Activated naive CD8-positive, alpha-beta T cell treated with anti-CD3 and anti-CD28 coated beads, Interleukin-2, amount 10 ng/mL, durations not matched to agents 7 days and 5 days (primary cell): ENCODE measurements around the gene FGB. TPM values are rescaled to one million over a fixed set of nuclear protein-coding genes. Genes with fewer than 3 reads are reported as not detected.
"Not testable (repeated sequence)": the region's sequence is repeated elsewhere in the genome, so short reads cannot be mapped to it uniquely, and the experiment has no call there.

ENCODE experiments used
- ATAC-seq: fragments of 150-1000 bp; cut with Tn5 transposase; one replicate; pipeline ENCODE4 v1.10.0; 2021; ENCODE audit warnings: low read depth, moderate library complexity
- POLR2A ChIA-PET: fragments of 350-600 bp; sonication (Branson Sonifier 250); formaldehyde crosslinking; loops from one replicate; lab custom pipeline; 2021; ENCODE audit warnings: antibody characterized with exemption; lab: Charles Lee
- DNase-seq: peaks from one replicate; pipeline ENCODE4 v3.0.0; 2021
- H3K27ac Mint-ChIP-seq: one replicate; pipeline ENCODE4 v1.8.0; 2022; ENCODE audit warnings: mild to moderate bottlenecking, mixed read lengths
- H3K27me3 Mint-ChIP-seq: one replicate; pipeline ENCODE4 v1.8.0; 2022; ENCODE audit warnings: mild to moderate bottlenecking, moderate library complexity, mixed read lengths
- H3K36me3 Mint-ChIP-seq: one replicate; pipeline ENCODE4 v1.8.0; 2021; ENCODE audit warnings: mild to moderate bottlenecking, mixed read lengths
- H3K4me1 Mint-ChIP-seq: one replicate; pipeline ENCODE4 v1.8.0; 2021; ENCODE audit warnings: mixed read lengths
- H3K4me3 Mint-ChIP-seq: one replicate; pipeline ENCODE4 v1.8.0; 2022; ENCODE audit warnings: mild to moderate bottlenecking, moderate library complexity, mixed read lengths
- H3K9me3 Mint-ChIP-seq: one replicate; pipeline ENCODE4 v1.8.0; 2021; ENCODE audit warnings: mixed read lengths
- total RNA-seq, 2 experiments: library from RNA; stranded (reverse); gene quantifications; one replicate each; pipeline ENCODE4 v1.2.3, GENCODE V29; 2021

FGB gene
- total RNA-seq, 2 experiments from 2014 or later, result not detected

DNA sequence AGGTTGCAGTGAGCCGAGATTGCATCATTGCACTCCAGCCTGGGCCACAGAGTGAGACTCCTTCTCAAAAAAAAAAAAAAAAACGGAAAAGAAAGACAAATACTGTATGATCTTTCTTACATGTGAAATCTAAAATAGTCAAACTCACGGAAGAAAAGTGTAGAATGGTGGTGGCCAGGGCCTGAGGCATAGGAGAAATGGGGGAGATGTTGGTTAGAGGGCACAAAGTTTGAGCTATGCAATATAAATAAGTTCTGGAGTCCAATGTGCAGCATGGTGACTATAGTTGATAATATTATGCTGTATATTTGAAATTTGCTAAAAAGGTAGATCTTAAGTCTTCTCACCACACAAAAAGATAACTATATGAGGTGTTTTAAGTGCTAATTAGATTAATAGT is 29.1 kb downstream of the FGB start:
- H3K4me3 Mint-ChIP-seq, result no peak overlapping the region
- H3K36me3 Mint-ChIP-seq, result no peaks in the 10 kb centered on the region
- H3K27me3 Mint-ChIP-seq, result peaks cover 20% of the 10 kb centered on the region
- DNase-seq (no peak), ATAC-seq (no peak)
- H3K9me3 Mint-ChIP-seq, result no peaks in the 10 kb centered on the region
- H3K4me1 Mint-ChIP-seq, result no peaks in the 10 kb centered on the region
- no peak overlapping the region for H3K27ac Mint-ChIP-seq
- POLR2A ChIA-PET, result no interaction called here

DNA sequence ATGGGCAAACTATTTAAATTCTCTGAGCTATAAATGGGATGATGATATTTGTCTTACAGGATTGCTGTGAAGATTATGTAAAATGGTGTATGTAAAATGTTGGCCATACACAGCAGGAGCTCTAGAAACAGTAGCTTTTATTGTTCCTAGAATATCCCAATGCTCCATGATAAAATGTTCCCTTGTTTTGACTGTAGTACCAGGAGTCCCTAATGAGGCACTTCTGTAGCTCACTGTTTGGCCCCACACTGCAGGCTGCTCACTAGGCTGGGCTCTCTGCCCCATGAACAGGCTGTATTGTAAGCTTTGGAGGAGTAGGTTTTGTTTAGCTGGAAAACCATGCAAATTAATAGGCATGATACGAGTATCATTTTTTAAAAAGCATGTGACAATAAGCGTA is 31.1 kb downstream of the FGB start:
- H3K27ac Mint-ChIP-seq, result no peak overlapping the region
- no peaks in the 10 kb centered on the region for H3K4me1 Mint-ChIP-seq
- peaks cover 18% of the 10 kb centered on the region for H3K27me3 Mint-ChIP-seq
- DNase-seq (no peak), ATAC-seq (no peak)
- POLR2A ChIA-PET, result no interaction called here
- no peaks in the 10 kb centered on the region for H3K36me3 Mint-ChIP-seq
- H3K4me3 Mint-ChIP-seq, result no peak overlapping the region
- no peaks in the 10 kb centered on the region for H3K9me3 Mint-ChIP-seq

DNA sequence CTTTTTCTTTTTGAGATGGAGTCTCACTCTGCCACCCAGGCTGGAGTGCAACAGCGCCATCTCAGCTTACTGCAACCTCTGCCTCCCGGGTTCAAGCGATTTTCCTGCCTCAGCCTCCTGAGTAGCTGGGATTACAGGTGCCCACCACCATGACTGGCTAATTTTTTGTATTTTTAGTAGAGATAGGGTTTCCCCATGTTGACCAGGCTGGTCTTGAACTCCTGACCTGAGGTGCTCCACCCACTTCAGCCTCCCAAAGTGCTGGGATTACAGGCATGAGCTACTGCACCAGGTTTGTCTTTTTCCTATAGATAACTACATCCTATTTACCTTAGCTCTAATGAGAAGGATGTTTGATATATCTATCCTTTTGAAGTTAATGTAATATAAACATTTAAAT is 31.5 kb downstream of the FGB start:
- peaks cover 16% of the 10 kb centered on the region for H3K27me3 Mint-ChIP-seq
- H3K4me1 Mint-ChIP-seq, H3K9me3 Mint-ChIP-seq, POLR2A ChIA-PET, ATAC-seq, DNase-seq, H3K36me3 Mint-ChIP-seq, H3K27ac Mint-ChIP-seq, H3K4me3 Mint-ChIP-seq: not testable (repeated sequence)

- Mint-ChIP-seq H3K4me1 (no peaks in the 10 kb centered on the region), H3K9me3 (no peaks in the 10 kb centered on the region), H3K27ac (no peak overlapping the region), H3K36me3 (no peaks in the 10 kb centered on the region), H3K27me3 (peaks cover 21% of the 10 kb centered on the region), H3K4me3 (no peak overlapping the region)
- DNase-seq, result no peak
- ATAC-seq, result no peak
- POLR2A ChIA-PET, result no interaction called here
Measured at GRCh38 chr4:154595807-154596206, 33.0 kb downstream of the FGB start.

- H3K4me1 Mint-ChIP-seq, DNase-seq, H3K9me3 Mint-ChIP-seq, H3K4me3 Mint-ChIP-seq, POLR2A ChIA-PET, H3K27ac Mint-ChIP-seq, H3K36me3 Mint-ChIP-seq, ATAC-seq: not testable (repeated sequence)
- peaks cover 21% of the 10 kb centered on the region for H3K27me3 Mint-ChIP-seq
Measured at GRCh38 chr4:154597281-154597680, 34.5 kb downstream of the FGB start.

DNA sequence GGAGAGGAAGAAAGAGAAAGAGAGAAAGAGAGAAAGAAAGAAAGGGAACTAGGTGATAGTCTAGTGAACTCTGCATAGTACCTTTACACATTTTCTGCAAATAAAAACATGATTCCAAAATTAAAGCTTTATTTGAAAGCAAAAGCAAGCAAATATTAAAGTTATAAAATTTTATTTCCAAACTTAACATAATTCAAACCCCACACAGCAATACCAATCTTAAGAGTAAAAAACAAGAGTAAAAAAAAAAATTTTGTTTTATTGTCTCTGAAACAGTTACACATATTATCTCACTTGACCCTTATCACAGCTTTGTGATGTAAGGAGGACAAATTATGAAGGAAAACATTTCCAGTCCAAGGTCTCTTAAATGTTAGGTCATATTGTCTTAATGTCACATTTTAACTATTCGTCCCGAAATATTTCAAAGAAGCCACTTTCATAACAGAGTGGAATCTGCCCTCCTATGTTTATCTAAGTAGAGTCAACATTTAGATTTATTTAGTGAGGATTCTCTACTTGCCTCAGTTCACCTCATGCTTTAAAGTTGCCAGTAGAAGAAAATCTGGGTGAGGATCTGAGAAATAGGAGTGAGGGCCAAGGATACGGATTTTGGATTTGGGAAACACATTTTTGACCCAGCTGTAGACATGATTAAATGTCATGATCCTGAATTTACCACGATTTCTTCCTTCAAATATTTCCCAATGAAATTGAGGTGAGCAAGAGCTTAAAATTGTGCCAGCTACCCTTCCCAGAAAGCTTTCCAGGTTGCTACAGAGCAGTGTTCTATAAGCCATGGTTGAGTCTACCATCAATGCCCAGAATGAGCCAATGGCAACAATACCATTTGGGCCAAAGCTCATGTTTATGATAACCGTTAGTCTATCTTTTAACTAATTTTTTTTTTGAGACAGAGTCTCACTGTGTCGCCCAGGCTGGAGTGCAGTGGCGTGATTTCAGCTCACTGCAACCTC is 35.3 kb downstream of the FGB start:
- ATAC-seq (no peak), DNase-seq (no peak)
- H3K36me3 Mint-ChIP-seq, result no peaks in the 10 kb centered on the region
- H3K4me3 Mint-ChIP-seq, result no peak overlapping the region
- H3K9me3 Mint-ChIP-seq, result no peaks in the 10 kb centered on the region
- no peak overlapping the region for H3K27ac Mint-ChIP-seq
- POLR2A ChIA-PET, result no interaction called here
- H3K4me1 Mint-ChIP-seq, result no peaks in the 10 kb centered on the region
- peaks cover 21% of the 10 kb centered on the region for H3K27me3 Mint-ChIP-seq

DNA sequence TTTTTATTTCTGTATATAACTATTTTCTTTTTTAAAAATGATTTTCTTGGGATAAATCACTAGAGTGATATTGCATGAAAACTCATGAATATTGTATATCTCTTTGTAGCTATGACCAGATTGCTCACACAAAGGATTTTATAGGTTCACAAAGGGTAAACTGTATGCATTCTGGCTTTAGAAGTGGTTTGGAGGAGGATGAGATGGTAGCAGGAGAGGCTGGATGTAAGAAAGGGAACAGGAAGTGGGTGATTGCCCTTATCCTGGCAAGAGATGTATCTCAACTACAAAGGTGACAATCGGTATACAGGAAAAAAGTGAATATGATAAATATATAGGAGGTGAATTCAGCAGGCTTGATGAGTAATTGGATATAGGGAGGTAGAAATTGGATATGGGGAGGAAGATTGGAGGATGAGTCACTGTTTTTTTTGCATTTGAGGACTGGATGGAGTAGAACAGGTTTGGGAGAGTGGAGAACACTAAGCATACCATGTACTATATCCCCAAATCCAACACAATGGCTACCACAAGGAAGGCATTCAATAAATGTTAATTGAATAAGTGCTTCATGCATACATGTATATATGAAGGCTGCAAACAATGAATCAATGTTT is 39.7 kb downstream of the FGB start:
- POLR2A ChIA-PET, result no interaction called here
- ATAC-seq, result no peak

GRCh38 chr4:154603033-154603943 is 40.5 kb downstream of the FGB start:
- no peaks in the 10 kb centered on the region for H3K4me1 Mint-ChIP-seq
- ATAC-seq (no peak), DNase-seq (no peak)
- no peaks in the 10 kb centered on the region for H3K9me3 Mint-ChIP-seq
- no peaks in the 10 kb centered on the region for H3K36me3 Mint-ChIP-seq
- H3K27ac Mint-ChIP-seq, result no peak overlapping the region
- H3K27me3 Mint-ChIP-seq, result peaks cover 19% of the 10 kb centered on the region
- no peak overlapping the region for H3K4me3 Mint-ChIP-seq
- POLR2A ChIA-PET, result no interaction called here

More for the DNA sequence above, 39.7 kb downstream of the FGB start:
- DNase-seq, result no peak
- Mint-ChIP-seq H3K9me3 (no peaks in the 10 kb centered on the region), H3K4me1 (no peaks in the 10 kb centered on the region), H3K27ac (no peak overlapping the region), H3K4me3 (no peak overlapping the region), H3K27me3 (peaks cover 21% of the 10 kb centered on the region), H3K36me3 (no peaks in the 10 kb centered on the region)

- DNase-seq (no peak), ATAC-seq (no peak)
- Mint-ChIP-seq H3K27ac (no peak overlapping the region), H3K4me1 (no peaks in the 10 kb centered on the region), H3K27me3 (peaks cover 20% of the 10 kb centered on the region), H3K4me3 (no peak overlapping the region), H3K9me3 (no peaks in the 10 kb centered on the region), H3K36me3 (no peaks in the 10 kb centered on the region)
- POLR2A ChIA-PET, result no interaction called here
Measured at GRCh38 chr4:154604696-154605200, 41.9 kb downstream of the FGB start.

DNA sequence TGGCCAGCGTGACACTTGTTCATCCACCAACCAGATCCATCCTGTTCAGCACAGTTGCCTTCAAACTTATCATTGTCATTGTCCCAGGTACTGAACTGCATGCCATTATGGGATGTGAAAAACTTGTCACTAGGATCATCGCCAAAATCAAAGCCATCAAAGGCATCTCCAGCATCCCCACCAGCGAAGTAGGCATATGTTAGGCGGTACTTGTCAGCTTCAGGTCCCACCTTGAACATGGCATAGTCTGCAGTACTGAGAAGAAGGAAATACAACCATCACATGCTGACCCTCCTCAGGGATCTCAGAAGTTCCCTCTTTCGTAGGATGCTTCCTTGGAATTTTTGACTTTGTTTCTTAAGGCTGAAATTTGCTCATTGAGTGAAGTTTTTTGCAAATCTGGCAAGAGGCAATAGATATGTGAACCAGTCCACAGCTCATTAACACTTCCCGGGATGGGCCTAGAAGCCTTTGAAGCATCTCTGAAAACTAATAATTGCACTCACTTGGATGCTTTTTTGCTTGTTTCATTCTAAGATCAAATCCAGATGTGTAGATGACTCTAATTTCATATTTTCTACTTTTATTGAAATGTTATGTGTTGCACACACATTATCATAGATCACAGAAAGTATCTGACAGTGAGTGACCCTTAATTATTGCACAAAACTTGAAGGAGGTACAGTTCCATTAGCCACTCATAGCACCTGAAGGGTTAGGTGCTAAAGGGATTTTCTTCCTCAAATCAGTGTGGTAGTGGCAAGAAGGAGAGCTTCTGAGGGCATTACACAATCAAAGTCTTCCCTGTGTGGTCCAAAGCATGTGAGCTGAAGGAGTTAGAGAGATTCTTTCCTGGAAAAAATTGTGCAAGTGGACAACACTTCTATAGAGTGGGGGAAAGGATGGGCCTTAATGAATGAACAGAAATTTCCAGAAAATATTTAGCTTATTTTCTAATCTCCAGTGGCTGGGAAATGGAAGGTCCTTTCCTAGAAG is 44.2 kb downstream of the FGB start:
- Mint-ChIP-seq H3K27ac (no peak overlapping the region), H3K9me3 (no peaks in the 10 kb centered on the region), H3K36me3 (no peaks in the 10 kb centered on the region), H3K4me3 (no peak overlapping the region), H3K27me3 (peaks cover 22% of the 10 kb centered on the region), H3K4me1 (no peaks in the 10 kb centered on the region)
- ATAC-seq (no peak), DNase-seq (no peak)
- POLR2A ChIA-PET, result no interaction called here

GRCh38 chr4:154608361-154609252 is 45.8 kb downstream of the FGB start:
- no peaks in the 10 kb centered on the region for H3K4me1 Mint-ChIP-seq
- ATAC-seq (no peak), DNase-seq (no peak)
- POLR2A ChIA-PET, result no interaction called here
- no peak overlapping the region for H3K27ac Mint-ChIP-seq
- no peak overlapping the region for H3K4me3 Mint-ChIP-seq
- H3K27me3 Mint-ChIP-seq, result peaks cover 26% of the 10 kb centered on the region
- no peaks in the 10 kb centered on the region for H3K9me3 Mint-ChIP-seq
- no peaks in the 10 kb centered on the region for H3K36me3 Mint-ChIP-seq
